GM19238 (cell line): ENCODE measurements around the gene BTBD2.
A peak's percentile ranks its signal among the peaks of the same experiment; 100 is the strongest.

Experiments
- DNase-seq: peaks from one replicate; pipeline ENCODE4 v3.0.0; 2011; ENCODE audit warnings: low spot score; ENCODE audit not compliant: insufficient read length

Gene BTBD2

DNA sequence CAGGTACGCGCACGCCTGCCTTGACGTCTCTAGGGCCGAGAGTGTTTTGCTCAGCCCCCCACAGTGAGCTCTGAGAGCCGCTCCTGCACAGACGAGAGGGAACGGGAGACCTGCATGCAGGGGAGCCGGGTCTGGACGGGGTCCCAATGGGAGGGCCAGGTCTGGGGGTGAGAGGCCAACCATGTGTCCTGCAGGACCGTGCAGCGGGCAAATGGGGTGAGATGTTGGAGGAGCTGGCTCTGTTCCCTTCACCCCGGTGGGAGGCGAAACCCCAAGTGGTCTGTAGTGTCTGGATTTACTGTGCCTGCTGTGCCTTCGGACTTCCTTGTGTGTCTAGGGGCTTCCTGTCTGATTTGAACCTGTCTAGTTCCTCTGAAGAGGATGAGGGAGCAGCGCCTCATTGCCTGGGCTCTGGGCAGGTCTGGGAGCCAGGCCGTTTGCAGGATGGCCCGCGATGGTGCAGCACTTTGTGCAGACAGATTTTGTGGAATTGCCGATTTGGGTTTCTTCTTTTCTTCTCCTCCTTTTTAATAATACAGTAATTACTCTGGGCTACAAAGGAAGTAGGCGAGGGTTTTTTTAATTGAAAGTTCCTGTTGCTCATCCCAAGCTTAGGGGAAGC lies 72.5 kb downstream of the BTBD2 start:
- peak; percentile 43 for DNase-seq

DNA sequence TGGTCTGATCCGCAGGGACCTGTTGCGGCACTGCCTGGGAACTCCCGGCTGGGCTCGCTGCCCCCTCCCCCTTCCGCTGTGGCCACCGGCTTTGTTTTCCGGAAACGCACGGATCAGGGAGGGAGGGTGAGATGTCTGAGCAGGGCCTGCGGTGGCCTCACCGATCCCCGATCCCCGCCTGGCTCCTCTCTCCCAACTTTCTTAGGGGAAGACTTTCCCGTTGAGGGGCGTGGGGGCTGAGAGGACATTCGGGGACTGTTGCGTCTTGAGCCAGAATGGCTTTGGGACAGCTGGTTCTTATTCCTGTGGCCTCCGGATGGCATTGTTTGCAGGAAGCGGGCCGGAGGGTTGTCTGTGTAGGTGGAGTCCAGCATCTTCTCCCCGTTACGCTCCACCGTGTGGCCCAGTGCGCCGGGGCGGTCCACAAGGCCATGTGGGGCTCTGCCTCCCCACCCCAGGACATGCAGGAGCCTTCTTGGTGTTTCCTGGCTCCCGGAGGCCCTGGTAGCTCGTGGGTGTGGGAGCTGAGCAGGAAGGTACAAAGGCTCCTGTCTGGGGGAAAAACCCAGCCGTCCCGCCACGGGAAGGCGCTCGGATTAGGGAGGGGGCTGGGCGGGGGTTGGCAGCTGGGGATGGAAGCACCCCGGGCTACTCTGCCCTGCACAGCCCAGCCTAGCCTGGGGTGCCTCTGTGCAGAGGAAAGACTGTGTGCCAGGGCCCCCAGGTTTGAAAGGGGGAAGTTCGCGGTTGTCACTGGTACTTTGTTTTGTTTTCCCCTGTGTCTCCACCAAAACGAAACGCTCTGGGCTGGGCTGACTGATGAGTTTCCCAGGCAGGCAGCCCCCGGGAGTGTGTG lies 73.2 kb downstream of the BTBD2 start:
- peak; percentile 83 for DNase-seq

DNA sequence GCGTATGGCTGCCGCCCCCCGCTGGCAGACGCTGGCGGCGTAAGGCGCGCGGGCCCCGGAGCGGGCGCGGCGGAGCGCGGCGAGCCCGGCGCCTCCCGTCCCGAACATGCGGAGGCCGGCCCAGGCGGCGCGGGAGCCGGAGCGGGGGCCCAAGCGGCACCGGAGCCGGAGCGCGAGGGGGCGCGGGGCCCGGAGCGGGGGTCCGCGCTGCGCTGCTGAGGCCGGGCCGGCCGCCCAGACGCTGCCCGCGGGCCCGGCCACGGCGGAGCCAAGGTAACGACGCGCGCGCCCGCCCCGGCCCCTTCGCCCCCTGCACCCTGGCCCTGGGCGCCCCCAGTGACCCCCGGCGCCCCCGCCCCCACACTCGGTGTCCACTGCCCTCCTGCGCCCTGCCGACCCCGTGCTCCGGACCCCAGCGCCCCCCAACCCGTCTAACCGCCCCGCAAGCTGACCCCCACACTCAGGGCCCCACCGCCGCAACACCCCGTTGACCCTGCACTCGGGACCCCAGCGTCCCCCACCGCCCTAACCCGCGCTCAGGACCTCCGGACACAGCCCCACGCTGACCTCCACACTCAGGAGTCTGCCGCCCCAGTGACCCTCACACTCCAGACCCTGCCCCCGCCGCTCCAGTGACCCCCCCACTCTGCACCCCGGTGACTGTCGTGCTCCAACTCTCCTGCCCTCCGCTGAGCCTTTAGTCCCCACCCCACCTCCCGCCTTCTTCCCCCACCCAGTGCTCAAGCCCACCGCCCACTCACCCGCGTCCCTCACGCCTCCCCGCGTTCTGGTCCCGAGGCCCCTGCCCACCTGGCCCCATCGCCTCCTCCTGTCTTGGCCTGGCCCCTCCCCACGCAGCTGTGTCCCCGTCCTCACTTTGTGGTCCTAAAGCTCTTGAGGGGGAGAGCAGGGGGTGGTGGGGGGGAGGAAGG lies 74.1 kb downstream of the BTBD2 start, which contains the start of gene CSNK1G2:
CSNK1G2 (plus strand) TSS at position 27 of the 932 bp plus-strand sequence. CDS start 28,601 bp downstream, outside the sequence.
- no peak for DNase-seq

DNA sequence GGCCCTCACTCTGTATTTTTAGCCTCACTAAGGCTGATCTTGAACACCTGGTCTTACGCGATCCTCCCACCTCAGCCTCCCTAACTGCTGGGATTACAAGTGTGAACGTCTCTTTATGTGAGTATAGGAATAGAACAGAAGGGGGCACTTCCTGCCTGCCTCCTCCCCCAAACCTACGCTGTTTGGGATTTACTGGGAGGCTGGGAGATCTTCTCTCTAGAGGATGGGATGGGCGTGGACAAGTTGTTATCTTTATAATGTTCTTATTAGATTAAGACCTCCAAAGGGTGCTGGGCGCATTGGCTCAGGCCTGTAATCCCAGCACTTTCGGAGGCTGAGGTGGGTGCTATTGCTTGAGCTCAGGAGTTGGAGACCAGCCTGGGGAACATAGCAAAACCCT lies 77.4 kb downstream of the BTBD2 start:
- DNase-seq: no peak

DNA sequence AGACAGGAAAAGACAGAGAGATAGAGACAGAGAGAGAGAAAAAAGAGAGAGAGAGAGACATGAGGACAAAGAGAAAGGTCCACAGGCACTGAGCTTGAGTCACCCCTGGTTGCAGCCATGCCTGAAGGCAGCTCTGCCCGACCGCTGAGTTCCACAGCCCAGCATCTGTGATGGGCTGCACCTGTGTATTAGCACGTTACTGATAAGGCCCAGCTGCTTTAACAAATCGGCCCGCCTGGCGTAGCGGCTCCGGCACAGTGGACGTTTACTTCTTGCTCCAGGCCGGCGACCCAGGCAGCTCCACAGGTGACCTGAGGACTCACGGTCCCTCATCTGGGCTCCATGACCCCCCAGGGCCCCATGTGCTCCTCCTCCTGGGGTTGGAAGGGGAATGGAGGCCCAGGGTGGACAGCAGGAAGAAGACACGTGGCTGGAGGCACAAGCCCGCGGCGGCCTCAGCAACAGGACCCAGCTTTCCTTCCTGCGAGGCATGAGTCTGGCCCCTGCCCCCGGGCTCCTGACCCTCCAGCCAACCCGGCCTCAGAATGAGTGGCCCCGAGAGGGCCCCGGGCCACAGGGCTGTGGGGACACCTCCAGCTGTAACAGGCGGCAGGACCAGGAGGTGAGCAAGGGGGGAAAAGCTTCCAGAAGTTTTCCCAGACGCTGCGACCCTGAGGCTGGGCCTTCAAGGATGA lies 78.5 kb downstream of the BTBD2 start:
- no peak for DNase-seq

DNA sequence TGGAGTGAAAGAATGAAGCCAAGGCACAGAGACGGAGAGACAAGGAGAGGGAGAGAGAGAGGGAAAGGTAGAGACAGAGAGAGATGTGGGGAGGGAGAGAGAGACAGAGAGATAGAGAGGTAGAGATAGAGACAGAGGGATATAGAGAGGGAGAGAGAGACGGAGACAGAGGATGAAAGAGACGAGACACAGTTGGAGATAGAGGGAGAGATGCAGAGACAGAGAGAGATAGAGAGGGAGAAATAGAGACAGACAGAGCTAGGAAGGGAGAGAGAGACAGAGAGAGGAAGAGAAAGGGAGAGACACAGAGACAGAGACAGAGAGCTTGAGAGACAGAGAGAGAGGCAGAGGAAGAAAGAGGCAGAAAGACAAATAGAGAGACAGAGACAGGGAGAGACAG lies 79.1 kb downstream of the BTBD2 start:
- no peak for DNase-seq

DNA sequence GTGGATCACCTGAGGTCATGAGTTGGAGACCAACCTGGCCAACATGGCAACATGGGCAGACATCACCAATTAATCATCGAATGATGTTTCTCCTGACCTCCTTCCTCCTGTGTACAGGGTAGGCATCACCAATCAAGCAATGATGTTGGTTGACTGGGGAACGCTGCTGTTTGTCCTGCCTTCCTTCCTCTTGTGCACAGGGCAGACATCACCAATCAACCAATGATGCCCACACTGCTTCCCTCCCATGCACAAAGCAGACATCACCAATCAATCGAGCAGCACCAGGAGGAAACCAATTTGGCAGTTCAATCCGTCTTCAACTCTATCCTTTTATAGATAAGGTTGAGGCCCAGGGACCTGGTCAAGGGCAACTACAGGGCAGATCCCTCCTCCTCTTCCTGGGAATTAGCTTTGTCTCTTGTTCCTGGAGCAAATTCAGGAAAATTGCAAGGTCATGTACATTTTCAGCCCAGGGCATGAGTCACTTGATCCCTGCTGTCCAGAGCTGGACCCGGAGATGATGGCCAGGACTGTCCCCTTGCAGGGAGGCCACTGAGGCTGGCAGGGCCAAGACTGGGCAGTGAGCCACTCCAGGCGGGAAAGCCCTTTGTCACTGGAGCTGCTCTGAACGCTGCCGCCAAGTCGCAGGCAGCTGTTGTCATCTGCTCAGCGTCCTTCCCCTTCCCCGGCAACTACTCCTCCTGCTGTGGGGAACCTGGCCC lies 79.9 kb downstream of the BTBD2 start:
- DNase-seq: no peak
